Tibial nerve (tissue), 4 donors: ENCODE results near the gene CCDC102B. TPM values are rescaled to one million over a fixed set of nuclear protein-coding genes. Genes with fewer than 3 reads are reported as not detected.
"Not testable (repeated sequence)": the region's sequence is repeated elsewhere in the genome, so short reads cannot be mapped to it uniquely, and the experiment has no call there.

Source experiments
- DNase-seq, 2 donors: peaks; one replicate each; pipeline ENCODE4 v3.0.0-alpha.2; 2019; ENCODE audit warnings: low spot score in 2 of 2
- H3K27ac ChIP-seq, 4 donors: fragments of 200-600 bp; sonication (generic) in 3 of 4; one replicate each; pipeline ENCODE4 v1.5.1; 2017 to 2019; ENCODE audit warnings: mild to moderate bottlenecking in 1 of 4
- H3K27me3 ChIP-seq, 2 donors: fragments of 200-600 bp; sonication (generic) in 1 of 2; one replicate each; pipeline versions ENCODE4 v1.5.1 to v1.6.0; 2017 to 2019
- H3K36me3 ChIP-seq, 3 donors: fragments of 200-600 bp; sonication (generic); one replicate each; pipeline ENCODE4 v1.5.1; 2018 to 2019
- H3K4me1 ChIP-seq, 4 donors: fragments of 200-600 bp; sonication (generic) in 3 of 4; one replicate each; pipeline ENCODE4 v1.5.1; 2017 to 2019
- H3K4me3 ChIP-seq, 4 donors: fragments of 200-600 bp; sonication (generic) in 3 of 4; one replicate each; pipeline ENCODE4 v1.5.1; 2017 to 2019; ENCODE audit warnings: mild to moderate bottlenecking in 1 of 4, moderate library complexity in 1 of 4
- H3K9me3 ChIP-seq, 4 donors: fragments of 200-600 bp; sonication (generic) in 3 of 4; one replicate each; pipeline ENCODE4 v1.5.1; 2017 to 2019
- CTCF ChIP-seq, 5 experiments: fragments of 200-600 bp in 3 of 5; fragments of 450-650 bp in 2 of 5; sonication (generic) in 3 of 5; IDR thresholded peaks; one replicate each; pipeline ENCODE4 v1.5.1; 2016 to 2019; ENCODE audit warnings: antibody characterized with exemption in 5 of 5, mild to moderate bottlenecking in 3 of 5, moderate library complexity in 2 of 5
- EP300 ChIP-seq, 2 donors: sonication (generic); formaldehyde crosslinking; IDR thresholded peaks; one replicate each; pipeline ENCODE4 v1.6.1; 2017; ENCODE audit warnings: antibody characterized with exemption in 2 of 2, mild to moderate bottlenecking in 1 of 2
- POLR2A ChIP-seq, 2 donors: fragments of 450-650 bp; IDR thresholded peaks; one replicate each; pipeline ENCODE4 v1.6.1; 2017; ENCODE audit warnings: antibody characterized with exemption in 2 of 2, mild to moderate bottlenecking in 2 of 2, moderate library complexity in 2 of 2
- WGBS, 2 donors: methylation state at CpG; one replicate each; pipeline ENCODE4 v1.1.5; 2018; 5-methylcytosine and 5-hydroxymethylcytosine counted together
- total RNA-seq, 4 donors: library from RNA; depleted of rRNA; stranded (reverse); fragments of >200 nt; gene quantifications; one replicate each; pipeline ENCODE4 v1.1.0, GENCODE V29; 2016

The CCDC102B gene
- total RNA-seq, 4 donors from 2014 or later: 5.7 to 27.5 (median 15.3) TPM

GRCh38 chr18:68780802-68781635, 16.9 kb upstream of the CCDC102B start:
- H3K4me1 ChIP-seq: no peaks in the 10 kb centered on the region
- H3K27ac ChIP-seq: no peak overlapping the region
- H3K36me3 ChIP-seq: no peaks in the 10 kb centered on the region
- H3K27me3 ChIP-seq: no peaks in the 10 kb centered on the region
- 59 to 69% methylated on average over 2 of the region's 2 CpGs for WGBS, 2 donors
- no peak for DNase-seq
- H3K9me3 ChIP-seq: no peaks in the 10 kb centered on the region
- TF ChIP-seq EP300 (IDR thresholded peaks at IDR 0.05) (no peak), POLR2A (IDR thresholded peaks at IDR 0.05) (no peak), CTCF (IDR thresholded peaks at IDR 0.05) (no peak)
- H3K4me3 ChIP-seq: no peak overlapping the region

- no peak overlapping the region for H3K4me3 ChIP-seq
- WGBS, 2 donors: 80 to 81% methylated on average over 1 of the region's 1 CpG
- no peak for DNase-seq
- no peak overlapping the region for H3K27ac ChIP-seq
- TF ChIP-seq EP300 (IDR thresholded peaks at IDR 0.05) (no peak), CTCF (IDR thresholded peaks at IDR 0.05) (no peak), POLR2A (IDR thresholded peaks at IDR 0.05) (no peak)
- H3K27me3 ChIP-seq: no peaks in the 10 kb centered on the region
- no peaks in the 10 kb centered on the region for H3K4me1 ChIP-seq
- H3K9me3 ChIP-seq: no peaks in the 10 kb centered on the region
- H3K36me3 ChIP-seq: no peaks in the 10 kb centered on the region
Measured at GRCh38 chr18:68783506-68783905, 14.4 kb upstream of the CCDC102B start.

GRCh38 chr18:68784071-68784470, 13.8 kb upstream of the CCDC102B start:
- no peak for DNase-seq
- WGBS, 2 donors: 69 to 72% methylated on average over 3 of the region's 3 CpGs

GRCh38 chr18:68790290-68790689, 7.6 kb upstream of the CCDC102B start:
- not testable (repeated sequence) for DNase-seq, H3K27me3 ChIP-seq, H3K36me3 ChIP-seq, H3K4me3 ChIP-seq, H3K4me1 ChIP-seq, H3K27ac ChIP-seq, H3K9me3 ChIP-seq
- 89 to 95% methylated on average over 19 to 20 of the region's 22 CpGs for WGBS, 2 donors

More at GRCh38 chr18:68784071-68784470, 13.8 kb upstream of the CCDC102B start:
- Histone ChIP-seq H3K27ac (no peak overlapping the region), H3K36me3 (no peaks in the 10 kb centered on the region), H3K9me3 (no peaks in the 10 kb centered on the region), H3K4me1 (no peaks in the 10 kb centered on the region), H3K27me3 (no peaks in the 10 kb centered on the region), H3K4me3 (no peak overlapping the region)
- TF ChIP-seq POLR2A (IDR thresholded peaks at IDR 0.05) (no peak), CTCF (IDR thresholded peaks at IDR 0.05) (no peak), EP300 (IDR thresholded peaks at IDR 0.05) (no peak)

GRCh38 chr18:68791801-68792200, 6.1 kb upstream of the CCDC102B start:
- H3K27ac ChIP-seq: no peak overlapping the region
- DNase-seq: no peak
- no peak overlapping the region for H3K4me3 ChIP-seq
- TF ChIP-seq EP300 (IDR thresholded peaks at IDR 0.05): no peak
- H3K9me3 ChIP-seq: no peaks in the 10 kb centered on the region
- 71 to 73% methylated on average over 2 of the region's 2 CpGs for WGBS, 2 donors
- no peaks in the 10 kb centered on the region for H3K27me3 ChIP-seq
- H3K36me3 ChIP-seq: no peaks in the 10 kb centered on the region
- H3K4me1 ChIP-seq: peaks cover 0 to under 1% (median 0%) of the 10 kb centered on the region in 4 donors

- H3K4me1 ChIP-seq: peaks cover 0 to 16% (median 0%) of the 10 kb centered on the region in 4 donors
- no peaks in the 10 kb centered on the region for H3K9me3 ChIP-seq
- no peaks in the 10 kb centered on the region for H3K36me3 ChIP-seq
- H3K27me3 ChIP-seq: no peaks in the 10 kb centered on the region
- TF ChIP-seq POLR2A (IDR thresholded peaks at IDR 0.05): no peak
- TF ChIP-seq EP300 (IDR thresholded peaks at IDR 0.05): no peak
- no peak for TF ChIP-seq CTCF (IDR thresholded peaks at IDR 0.05)
- DNase-seq: no peak
- no peak overlapping the region for H3K27ac ChIP-seq
- no peak overlapping the region for H3K4me3 ChIP-seq
Measured at GRCh38 chr18:68793951-68794350, 3.9 kb upstream of the CCDC102B start.
